Endodermal cell (in vitro differentiated cells): ENCODE measurements around the gene P4HB. TPM values are rescaled to one million over a fixed set of nuclear protein-coding genes. Genes with fewer than 3 reads are reported as not detected.
A peak's percentile ranks its signal among the peaks of the same experiment; 100 is the strongest.

Experiments used
- DNase-seq: peaks from one replicate; pipeline ENCODE4 v3.0.0-alpha.2; 2017
- H3K27ac ChIP-seq: 2 replicates; pipeline ENCODE4 v1.5.1; 2013; ENCODE audit warnings: mild to moderate bottlenecking, low read depth, low read length, moderate library complexity
- H3K27me3 ChIP-seq: 2 replicates; pipeline ENCODE4 v1.6.1; 2013; ENCODE audit warnings: mild to moderate bottlenecking, low read length, moderate library complexity; ENCODE audit not compliant: insufficient read depth, control insufficient read depth, poor library complexity, severe bottlenecking
- H3K36me3 ChIP-seq: 2 replicates; pipeline ENCODE4 v1.7.0; 2013; ENCODE audit warnings: mild to moderate bottlenecking, low read length, moderate library complexity; ENCODE audit not compliant: control insufficient read depth, insufficient read depth
- H3K4me1 ChIP-seq: one replicate; pipeline ENCODE4 v1.7.0; 2013; ENCODE audit warnings: low read length; ENCODE audit not compliant: control insufficient read depth, insufficient read depth
- H3K4me3 ChIP-seq: 2 replicates; pipeline ENCODE4 v1.5.1; 2013; ENCODE audit warnings: mild to moderate bottlenecking, low read length, moderate library complexity
- H3K9ac ChIP-seq: 2 replicates; pipeline ENCODE4 v1.6.1; 2013; ENCODE audit warnings: mild to moderate bottlenecking, low read length, moderate library complexity; ENCODE audit not compliant: poor library complexity, severe bottlenecking; ENCODE audit errors: extremely low read depth
- H3K9me3 ChIP-seq: 2 replicates; pipeline ENCODE4 v1.6.1; 2013; ENCODE audit warnings: mild to moderate bottlenecking, low read length, moderate library complexity; ENCODE audit not compliant: control insufficient read depth
- H3K27ac Mint-ChIP-seq: 2 replicates; pipeline ENCODE4 v1.8.0; 2020; ENCODE audit warnings: mixed read lengths
- H3K27me3 Mint-ChIP-seq: 2 replicates; pipeline ENCODE4 v1.8.0; 2021; ENCODE audit warnings: mild to moderate bottlenecking, mixed read lengths; ENCODE audit not compliant: insufficient read depth
- H3K36me3 Mint-ChIP-seq: 2 replicates; pipeline ENCODE4 v1.8.0; 2020; ENCODE audit warnings: low read depth, mixed read lengths
- H3K4me1 Mint-ChIP-seq: 2 replicates; pipeline ENCODE4 v1.8.0; 2020; ENCODE audit warnings: mixed read lengths
- H3K4me3 Mint-ChIP-seq: 2 replicates; pipeline ENCODE4 v1.8.0; 2020; ENCODE audit warnings: mild to moderate bottlenecking, moderate library complexity, mixed read lengths
- H3K9me3 Mint-ChIP-seq: 2 replicates; pipeline ENCODE4 v1.8.0; 2020; ENCODE audit warnings: mild to moderate bottlenecking, mixed read lengths
- WGBS, 2 experiments: methylation state at CpG; one replicate each; pipeline versions ENCODE4 v1.1.5 to v1.1.7; 2013; ENCODE audit warnings: missing lambda C conversion rate in 2 of 2, mixed read lengths in 1 of 2; ENCODE audit not compliant: insufficient coverage in 1 of 2, insufficient read length in 1 of 2; 5-methylcytosine and 5-hydroxymethylcytosine counted together
- total RNA-seq, 2 donors: library from RNA; stranded (reverse); fragmentation: NEBNext Ultra II Directional in 1 of 2; extraction: Animal tissue kit (Norgen Biotek cat#: 25700) in 1 of 2; gene quantifications; 2 replicates in 1 of 2; 3 replicates in 1 of 2; pipeline ENCODE4 v1.2.1, GENCODE V29; 2021
- TF ChIP-seq, protein P1 (sequence below): fragments of 200-600 bp; sonication (generic); conservative IDR thresholded peaks from 2 replicates; pipeline ENCODE4 v1.5.0; 2021; ENCODE audit warnings: antibody characterized with exemption, mild to moderate bottlenecking

P4HB gene
- total RNA-seq, 2 donors from 2014 or later, result 493 to 535 TPM

DNA sequence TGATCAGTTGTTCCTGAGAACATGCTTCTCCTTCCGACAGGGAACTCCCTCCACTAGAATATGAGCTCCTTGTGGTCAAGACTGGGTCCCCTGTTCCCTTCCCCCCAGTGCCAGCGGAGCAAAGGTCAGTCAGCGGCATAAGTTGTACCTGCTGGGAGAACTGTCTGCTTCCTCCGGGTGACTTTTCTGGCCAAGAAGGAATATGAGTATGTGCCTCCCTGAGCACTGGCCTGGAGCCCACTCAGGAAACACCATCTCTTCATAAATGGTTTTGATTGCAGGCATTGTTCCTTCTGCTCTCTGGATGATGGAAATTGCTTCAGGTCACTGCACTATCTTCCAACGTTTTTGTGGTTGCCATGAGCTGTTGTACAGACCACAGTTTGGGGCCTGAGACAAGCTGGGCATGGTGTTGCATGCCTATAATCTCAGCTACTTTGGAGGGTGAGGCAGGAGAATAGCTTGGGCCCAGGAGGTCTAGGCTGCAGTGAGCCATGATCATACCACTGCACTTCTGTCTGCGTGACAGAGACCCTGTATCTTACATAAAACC, 2.9 kb upstream of the P4HB start:
- H3K36me3 Mint-ChIP-seq, result peaks cover 36% of the 10 kb centered on the region
- Histone ChIP-seq H3K4me1 (peaks cover 8% of the 10 kb centered on the region), H3K27ac (no peak overlapping the region), H3K27me3 (no peaks in the 10 kb centered on the region), H3K9me3 (no peaks in the 10 kb centered on the region), H3K9ac (no peak overlapping the region), H3K4me3 (peak overlapping the region; percentile 32), H3K36me3 (peaks cover 54% of the 10 kb centered on the region)
- WGBS, 2 experiments, result 89 to 95% methylated on average over 3 to 6 of the region's 6 CpGs
- no peaks in the 10 kb centered on the region for H3K9me3 Mint-ChIP-seq
- TF ChIP-seq, protein P1, sequence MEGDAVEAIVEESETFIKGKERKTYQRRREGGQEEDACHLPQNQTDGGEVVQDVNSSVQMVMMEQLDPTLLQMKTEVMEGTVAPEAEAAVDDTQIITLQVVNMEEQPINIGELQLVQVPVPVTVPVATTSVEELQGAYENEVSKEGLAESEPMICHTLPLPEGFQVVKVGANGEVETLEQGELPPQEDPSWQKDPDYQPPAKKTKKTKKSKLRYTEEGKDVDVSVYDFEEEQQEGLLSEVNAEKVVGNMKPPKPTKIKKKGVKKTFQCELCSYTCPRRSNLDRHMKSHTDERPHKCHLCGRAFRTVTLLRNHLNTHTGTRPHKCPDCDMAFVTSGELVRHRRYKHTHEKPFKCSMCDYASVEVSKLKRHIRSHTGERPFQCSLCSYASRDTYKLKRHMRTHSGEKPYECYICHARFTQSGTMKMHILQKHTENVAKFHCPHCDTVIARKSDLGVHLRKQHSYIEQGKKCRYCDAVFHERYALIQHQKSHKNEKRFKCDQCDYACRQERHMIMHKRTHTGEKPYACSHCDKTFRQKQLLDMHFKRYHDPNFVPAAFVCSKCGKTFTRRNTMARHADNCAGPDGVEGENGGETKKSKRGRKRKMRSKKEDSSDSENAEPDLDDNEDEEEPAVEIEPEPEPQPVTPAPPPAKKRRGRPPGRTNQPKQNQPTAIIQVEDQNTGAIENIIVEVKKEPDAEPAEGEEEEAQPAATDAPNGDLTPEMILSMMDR, result no peak
- no peaks in the 10 kb centered on the region for H3K27me3 Mint-ChIP-seq
- H3K27ac Mint-ChIP-seq, result peak overlapping the region; percentile 56
- DNase-seq, result no peak
- H3K4me3 Mint-ChIP-seq, result peak overlapping the region; percentile 39
- peaks cover 9% of the 10 kb centered on the region for H3K4me1 Mint-ChIP-seq

DNA sequence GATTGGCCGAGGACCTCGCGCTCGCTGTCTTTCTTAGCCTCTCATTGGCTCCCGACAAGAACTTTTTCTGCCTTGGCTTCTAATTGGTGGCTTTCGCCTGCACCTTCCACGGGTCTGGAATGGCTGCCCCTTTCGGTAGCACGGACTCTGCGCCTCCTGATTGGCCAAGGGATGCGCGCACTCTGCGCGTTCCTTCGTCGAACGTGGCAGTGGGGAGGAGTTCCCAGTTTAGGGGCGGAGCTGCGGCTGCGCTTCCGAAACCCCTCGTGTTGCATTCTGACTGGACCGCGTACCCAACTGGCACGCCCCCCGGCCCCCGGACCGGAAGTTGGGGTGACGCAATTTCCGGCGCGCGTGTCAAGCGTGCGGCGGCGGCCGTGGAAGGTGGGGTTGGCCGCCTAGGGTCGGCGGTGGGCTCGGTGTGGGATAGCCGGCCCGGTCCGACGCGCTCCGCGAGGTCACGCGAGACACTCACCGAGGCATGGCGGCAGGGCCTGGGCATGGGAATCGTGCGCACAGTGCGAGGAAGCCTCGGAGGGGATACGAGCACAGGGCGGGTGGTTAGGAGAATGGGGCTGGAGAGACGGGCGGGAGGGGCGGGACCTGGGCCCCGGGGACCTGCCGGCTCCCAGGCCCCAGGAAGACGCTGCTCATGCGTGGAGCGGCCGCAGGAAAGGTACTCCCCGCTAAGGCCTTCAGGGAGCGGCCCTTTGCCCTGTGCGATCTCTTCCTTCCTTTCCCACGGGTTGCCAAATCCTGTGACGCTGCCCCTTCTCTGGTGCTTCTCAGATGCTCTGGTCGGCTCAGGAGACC, 627 bp upstream of the P4HB start:
- peak overlapping the region; percentile 95 for H3K9ac ChIP-seq
- Mint-ChIP-seq H3K27me3 (no peaks in the 10 kb centered on the region), H3K36me3 (peaks cover 48% of the 10 kb centered on the region), H3K4me1 (peaks cover 9% of the 10 kb centered on the region), H3K27ac (peak overlapping the region; percentile 97), H3K4me3 (peak overlapping the region; percentile 77), H3K9me3 (no peaks in the 10 kb centered on the region)
- peaks cover 8% of the 10 kb centered on the region for H3K4me1 ChIP-seq
- peak; percentile 100 for DNase-seq
- H3K4me3 ChIP-seq, result peak overlapping the region; percentile 91
- peaks cover 65% of the 10 kb centered on the region for H3K36me3 ChIP-seq
- peak overlapping the region; percentile 69 for H3K27ac ChIP-seq
- 0% methylated on average over 40 to 74 of the region's 74 CpGs for WGBS, 2 experiments
- no peaks in the 10 kb centered on the region for H3K27me3 ChIP-seq
- TF ChIP-seq, protein P1, result no peak
- no peaks in the 10 kb centered on the region for H3K9me3 ChIP-seq

DNA sequence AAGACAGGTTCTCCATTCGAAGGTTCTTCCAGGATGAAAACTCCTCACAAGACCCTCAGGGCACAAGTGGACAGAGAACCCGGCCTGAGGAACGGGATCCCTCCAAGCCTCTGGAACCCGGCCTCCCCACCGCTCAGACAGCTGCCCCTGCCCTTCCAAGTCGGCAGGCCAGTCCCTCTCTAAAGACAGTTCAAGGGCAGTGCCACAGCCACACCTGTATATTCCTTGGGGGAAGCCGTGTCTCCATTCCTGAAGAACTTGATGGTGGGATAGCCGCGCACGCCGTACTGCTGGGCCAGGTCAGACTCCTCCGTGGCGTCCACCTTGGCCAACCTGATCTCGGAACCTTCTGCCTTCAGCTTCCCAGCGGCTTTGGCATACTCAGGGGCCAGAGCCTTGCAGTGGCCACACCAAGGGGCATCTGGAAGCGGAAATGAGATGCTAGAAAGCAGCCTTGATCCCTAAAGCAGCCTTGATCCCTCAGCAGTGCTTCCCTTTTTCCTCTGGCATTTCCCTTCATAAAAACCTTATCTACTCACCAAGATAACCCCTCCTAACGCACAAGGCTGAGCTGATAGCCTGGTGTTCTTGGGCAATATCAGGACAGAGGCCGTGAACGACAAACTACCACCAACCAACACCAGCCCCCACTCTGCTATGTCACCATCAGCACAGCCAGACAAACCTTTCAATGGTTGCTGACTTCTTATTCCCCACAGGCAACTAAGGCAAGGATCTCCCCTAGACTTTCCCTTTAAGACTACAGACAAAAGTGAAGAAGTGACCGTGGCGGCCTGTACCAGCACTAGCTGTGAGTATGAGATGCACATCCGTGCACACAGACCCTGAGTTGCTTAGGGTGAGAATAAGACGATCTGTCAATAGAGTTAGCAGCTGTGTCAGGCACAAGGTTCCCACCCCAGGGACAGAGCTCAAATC, 1.1 kb downstream of the P4HB start:
- H3K36me3 Mint-ChIP-seq, result peaks cover 58% of the 10 kb centered on the region
- DNase-seq, result no peak
- no peak overlapping the region for H3K27ac ChIP-seq
- H3K27ac Mint-ChIP-seq, result peak overlapping the region; percentile 85
- H3K4me1 ChIP-seq, result peaks cover 8% of the 10 kb centered on the region
- TF ChIP-seq, protein P1, result no peak
- H3K4me3 Mint-ChIP-seq, result peak overlapping the region; percentile 77
- no peaks in the 10 kb centered on the region for H3K9me3 ChIP-seq
- peaks cover 65% of the 10 kb centered on the region for H3K36me3 ChIP-seq
- H3K9ac ChIP-seq, result peak overlapping the region; percentile 89
- 72 to 73% methylated on average over 15 to 23 of the region's 23 CpGs for WGBS, 2 experiments
- no peaks in the 10 kb centered on the region for H3K27me3 ChIP-seq
- H3K4me3 ChIP-seq, result peak overlapping the region; percentile 99
- H3K27me3 Mint-ChIP-seq, result no peaks in the 10 kb centered on the region
- no peaks in the 10 kb centered on the region for H3K9me3 Mint-ChIP-seq
- peaks cover 9% of the 10 kb centered on the region for H3K4me1 Mint-ChIP-seq
